ENCODE measurements around the gene KRT1.
"Not testable (repeated sequence)": the region's sequence is repeated elsewhere in the genome, so short reads cannot be mapped to it uniquely, and the experiment has no call there.

The KRT1 gene

GRCh38 chr12:52679875-52680274, 332 bp downstream of the KRT1 start:
- DNase-seq: no peak

- no peak for DNase-seq
These were observed 2.5 kb downstream of the KRT1 start for GRCh38 chr12:52677671-52678070.

- DNase-seq: no peak
These were observed 3.1 kb downstream of the KRT1 start for GRCh38 chr12:52677126-52677525.

GRCh38 chr12:52676163-52676562, 4.0 kb downstream of the KRT1 start:
- DNase-seq: no peak

GRCh38 chr12:52675301-52675701, 4.9 kb downstream of the KRT1 start:
- DNase-seq: no peak

- DNase-seq: no peak
These were observed 5.8 kb downstream of the KRT1 start for GRCh38 chr12:52674433-52674775.

- DNase-seq: no peak
These were observed 6.3 kb downstream of the KRT1 start for GRCh38 chr12:52673713-52674432.

- no peak for DNase-seq
These were observed 7.0 kb downstream of the KRT1 start for GRCh38 chr12:52673217-52673616.

GRCh38 chr12:52672321-52672933, 7.8 kb downstream of the KRT1 start:
- no peak for DNase-seq

- DNase-seq: no peak
These were observed 9.2 kb downstream of the KRT1 start for GRCh38 chr12:52670961-52671360.

GRCh38 chr12:52670506-52670905, 9.7 kb downstream of the KRT1 start:
- DNase-seq: no peak

- not testable (repeated sequence) for DNase-seq
These were observed 10.3 kb downstream of the KRT1 start for GRCh38 chr12:52669941-52670340.

- no peak for DNase-seq
These were observed 10.8 kb downstream of the KRT1 start for GRCh38 chr12:52669426-52669825.

- no peak for DNase-seq
These were observed 12.3 kb downstream of the KRT1 start for GRCh38 chr12:52667931-52668330.

- DNase-seq: no peak
These were observed 12.7 kb downstream of the KRT1 start for GRCh38 chr12:52667509-52667908.

GRCh38 chr12:52666471-52666870, 13.7 kb downstream of the KRT1 start:
- no peak for DNase-seq

GRCh38 chr12:52663420-52663819, 16.8 kb downstream of the KRT1 start:
- no peak for DNase-seq

- DNase-seq: no peak
These were observed 17.3 kb downstream of the KRT1 start for GRCh38 chr12:52662918-52663229.

- no peak for DNase-seq
These were observed 17.9 kb downstream of the KRT1 start for GRCh38 chr12:52662093-52662917.

- no peak for DNase-seq
These were observed 18.5 kb downstream of the KRT1 start for GRCh38 chr12:52661668-52662067.

- no peak for DNase-seq
These were observed 19.2 kb downstream of the KRT1 start for GRCh38 chr12:52660934-52661499.

GRCh38 chr12:52659951-52660350, 20.3 kb downstream of the KRT1 start:
- no peak for DNase-seq

GRCh38 chr12:52659395-52659794, 20.8 kb downstream of the KRT1 start:
- DNase-seq: no peak

GRCh38 chr12:52658196-52658595, 22.0 kb downstream of the KRT1 start:
- no peak for DNase-seq
